Mammary epithelial cell (primary cell): Measurements from ENCODE around the gene TPMT.

Source experiments
- EZH2 ChIP-seq: IDR thresholded peaks from 2 replicates; pipeline ENCODE4 v1.6.1; 2012; ENCODE audit warnings: low read length, inconsistent platforms, borderline replicate concordance
- TF ChIP-seq, protein P1 (sequence below), 2 donors: IDR thresholded peaks in 1 of 2; conservative IDR thresholded peaks in 1 of 2; 2 replicates each; pipeline ENCODE4 v1.5.1; 2011 to 2012; ENCODE audit warnings: inconsistent platforms in 2 of 2, low read length in 2 of 2, mild to moderate bottlenecking in 2 of 2, control low read depth in 1 of 2, low read depth in 1 of 2; ENCODE audit not compliant: insufficient read depth in 1 of 2; ENCODE audit errors: extremely low read depth in 1 of 2

DNA sequence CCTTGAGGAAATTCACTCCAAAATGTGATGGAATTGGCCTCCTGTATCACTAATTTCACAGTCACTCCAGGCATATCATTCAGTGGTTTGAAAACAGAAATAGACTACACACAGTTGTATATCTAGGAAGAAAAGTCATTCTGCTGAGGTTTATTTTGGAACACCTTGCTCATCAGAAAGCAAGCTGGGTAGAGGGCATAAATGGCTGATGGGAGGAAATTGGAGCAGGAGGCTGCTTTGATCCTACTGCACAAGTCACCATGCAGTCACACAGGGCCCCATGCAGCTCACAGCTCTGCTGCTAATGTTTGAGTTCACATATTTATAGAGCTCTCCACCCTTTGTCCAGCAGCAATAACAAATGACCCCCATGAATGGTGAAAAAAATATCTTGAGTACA lies 44.7 kb downstream of the TPMT start:
- TF ChIP-seq, protein P1, sequence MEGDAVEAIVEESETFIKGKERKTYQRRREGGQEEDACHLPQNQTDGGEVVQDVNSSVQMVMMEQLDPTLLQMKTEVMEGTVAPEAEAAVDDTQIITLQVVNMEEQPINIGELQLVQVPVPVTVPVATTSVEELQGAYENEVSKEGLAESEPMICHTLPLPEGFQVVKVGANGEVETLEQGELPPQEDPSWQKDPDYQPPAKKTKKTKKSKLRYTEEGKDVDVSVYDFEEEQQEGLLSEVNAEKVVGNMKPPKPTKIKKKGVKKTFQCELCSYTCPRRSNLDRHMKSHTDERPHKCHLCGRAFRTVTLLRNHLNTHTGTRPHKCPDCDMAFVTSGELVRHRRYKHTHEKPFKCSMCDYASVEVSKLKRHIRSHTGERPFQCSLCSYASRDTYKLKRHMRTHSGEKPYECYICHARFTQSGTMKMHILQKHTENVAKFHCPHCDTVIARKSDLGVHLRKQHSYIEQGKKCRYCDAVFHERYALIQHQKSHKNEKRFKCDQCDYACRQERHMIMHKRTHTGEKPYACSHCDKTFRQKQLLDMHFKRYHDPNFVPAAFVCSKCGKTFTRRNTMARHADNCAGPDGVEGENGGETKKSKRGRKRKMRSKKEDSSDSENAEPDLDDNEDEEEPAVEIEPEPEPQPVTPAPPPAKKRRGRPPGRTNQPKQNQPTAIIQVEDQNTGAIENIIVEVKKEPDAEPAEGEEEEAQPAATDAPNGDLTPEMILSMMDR (conservative IDR thresholded peaks at IDR 0.05 in 1 of 2, IDR thresholded peaks at IDR 0.05 in 1 of 2; ENCODE audit: extremely low read depth in 1 of 2, insufficient read depth in 1 of 2, low read depth in 1 of 2, low read length in 2 of 2), result no peak
- TF ChIP-seq EZH2, result no peak
